Fibroblast of the conjunctiva (primary cell): Measurements from ENCODE around the gene KIAA0319L.
"Not testable (repeated sequence)": the region's sequence is repeated elsewhere in the genome, so short reads cannot be mapped to it uniquely, and the experiment has no call there.

Source experiments
- DNase-seq: peaks from one replicate; pipeline ENCODE4 v3.0.0-alpha.2; 2010; ENCODE audit warnings: low read depth

The KIAA0319L gene

GRCh38 chr1:35486858-35487408 is 70.3 kb downstream of the KIAA0319L start:
- no peak for DNase-seq

GRCh38 chr1:35481229-35481628 is 76.0 kb downstream of the KIAA0319L start:
- no peak for DNase-seq

- DNase-seq: no peak
These were observed 79.3 kb downstream of the KIAA0319L start for GRCh38 chr1:35477870-35478269.

GRCh38 chr1:35475856-35476674 is 81.1 kb downstream of the KIAA0319L start:
- DNase-seq: no peak

GRCh38 chr1:35475356-35475755 is 81.8 kb downstream of the KIAA0319L start:
- no peak for DNase-seq

- DNase-seq: not testable (repeated sequence)
These were observed 84.0 kb downstream of the KIAA0319L start for GRCh38 chr1:35473216-35473615.

GRCh38 chr1:35470977-35471613 is 86.1 kb downstream of the KIAA0319L start:
- no peak for DNase-seq

GRCh38 chr1:35466120-35466519 is 91.1 kb downstream of the KIAA0319L start:
- DNase-seq: no peak

- not testable (repeated sequence) for DNase-seq
These were observed 93.5 kb downstream of the KIAA0319L start for GRCh38 chr1:35463749-35464148.

GRCh38 chr1:35463232-35463631 is 94.0 kb downstream of the KIAA0319L start:
- DNase-seq: no peak

GRCh38 chr1:35461966-35462651 is 95.1 kb downstream of the KIAA0319L start:
- DNase-seq: no peak

GRCh38 chr1:35460796-35461195 is 96.4 kb downstream of the KIAA0319L start:
- no peak for DNase-seq

GRCh38 chr1:35454616-35455015 is 102.6 kb downstream of the KIAA0319L start:
- DNase-seq: peak; percentile 45

- no peak for DNase-seq
These were observed 103.0 kb downstream of the KIAA0319L start for GRCh38 chr1:35454176-35454575.

- DNase-seq: no peak
These were observed 104.2 kb downstream of the KIAA0319L start for GRCh38 chr1:35453031-35453430.

- DNase-seq: peak; percentile 93
These were observed 105.0 kb downstream of the KIAA0319L start for GRCh38 chr1:35452106-35452774.

GRCh38 chr1:35451125-35451528 is 106.1 kb downstream of the KIAA0319L start:
- DNase-seq: peak; percentile 72

- DNase-seq: peak; percentile 73
These were observed 107.7 kb downstream of the KIAA0319L start for GRCh38 chr1:35449334-35450008.

GRCh38 chr1:35448344-35448801 is 108.8 kb downstream of the KIAA0319L start:
- DNase-seq: peak; percentile 89

GRCh38 chr1:35447278-35447677 is 109.9 kb downstream of the KIAA0319L start:
- DNase-seq: no peak

GRCh38 chr1:35444519-35444774 is 112.8 kb downstream of the KIAA0319L start:
- DNase-seq: no peak
